Measurements from ENCODE around the gene KIF26A. TPM values are rescaled to one million over a fixed set of nuclear protein-coding genes. Genes with fewer than 3 reads are reported as not detected.

The KIF26A gene
- total and polyA plus RNA-seq, 2 donors from 2014 or later = 2.3 to 12.3 TPM

GRCh38 chr14:104099096-104100041 is 39.0 kb upstream of the KIF26A start:
- H3K36me3 ChIP-seq (ENCODE audit: control insufficient read depth in 2 of 3, insufficient read depth in 3 of 3, low read length in 3 of 3) = no peaks in the 10 kb centered on the region
- H3K4me3 ChIP-seq (ENCODE audit: low read length in 3 of 3) = no peak overlapping the region
- intact Hi-C loops (cut with DNase I) = no loop called here
- H3K4me1 ChIP-seq (ENCODE audit: control insufficient read depth in 2 of 3, insufficient read depth in 2 of 3, low read depth in 1 of 3, low read length in 3 of 3) = no peaks in the 10 kb centered on the region
- TF ChIP-seq, protein P1, sequence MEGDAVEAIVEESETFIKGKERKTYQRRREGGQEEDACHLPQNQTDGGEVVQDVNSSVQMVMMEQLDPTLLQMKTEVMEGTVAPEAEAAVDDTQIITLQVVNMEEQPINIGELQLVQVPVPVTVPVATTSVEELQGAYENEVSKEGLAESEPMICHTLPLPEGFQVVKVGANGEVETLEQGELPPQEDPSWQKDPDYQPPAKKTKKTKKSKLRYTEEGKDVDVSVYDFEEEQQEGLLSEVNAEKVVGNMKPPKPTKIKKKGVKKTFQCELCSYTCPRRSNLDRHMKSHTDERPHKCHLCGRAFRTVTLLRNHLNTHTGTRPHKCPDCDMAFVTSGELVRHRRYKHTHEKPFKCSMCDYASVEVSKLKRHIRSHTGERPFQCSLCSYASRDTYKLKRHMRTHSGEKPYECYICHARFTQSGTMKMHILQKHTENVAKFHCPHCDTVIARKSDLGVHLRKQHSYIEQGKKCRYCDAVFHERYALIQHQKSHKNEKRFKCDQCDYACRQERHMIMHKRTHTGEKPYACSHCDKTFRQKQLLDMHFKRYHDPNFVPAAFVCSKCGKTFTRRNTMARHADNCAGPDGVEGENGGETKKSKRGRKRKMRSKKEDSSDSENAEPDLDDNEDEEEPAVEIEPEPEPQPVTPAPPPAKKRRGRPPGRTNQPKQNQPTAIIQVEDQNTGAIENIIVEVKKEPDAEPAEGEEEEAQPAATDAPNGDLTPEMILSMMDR (IDR thresholded peaks at IDR 0.05; ENCODE audit: borderline replicate concordance, extremely low read depth, insufficient read depth) = no peak
- no peak overlapping the region for H3K27ac ChIP-seq (ENCODE audit: low read depth in 2 of 2, low read length in 2 of 2)
- no peaks in the 10 kb centered on the region for H3K27me3 ChIP-seq (ENCODE audit: control insufficient read depth, insufficient read depth, low read length)
- FAIRE-seq (no peak), DNase-seq (peak in 2 of 5 donors; percentile 31 to 70)
- no peak overlapping the region for H3K9ac ChIP-seq (ENCODE audit: low read length in 3 of 3)
- no peaks in the 10 kb centered on the region for H3K9me3 ChIP-seq (ENCODE audit: control insufficient read depth in 2 of 3, insufficient read depth in 1 of 3, low read length in 3 of 3)

DNA sequence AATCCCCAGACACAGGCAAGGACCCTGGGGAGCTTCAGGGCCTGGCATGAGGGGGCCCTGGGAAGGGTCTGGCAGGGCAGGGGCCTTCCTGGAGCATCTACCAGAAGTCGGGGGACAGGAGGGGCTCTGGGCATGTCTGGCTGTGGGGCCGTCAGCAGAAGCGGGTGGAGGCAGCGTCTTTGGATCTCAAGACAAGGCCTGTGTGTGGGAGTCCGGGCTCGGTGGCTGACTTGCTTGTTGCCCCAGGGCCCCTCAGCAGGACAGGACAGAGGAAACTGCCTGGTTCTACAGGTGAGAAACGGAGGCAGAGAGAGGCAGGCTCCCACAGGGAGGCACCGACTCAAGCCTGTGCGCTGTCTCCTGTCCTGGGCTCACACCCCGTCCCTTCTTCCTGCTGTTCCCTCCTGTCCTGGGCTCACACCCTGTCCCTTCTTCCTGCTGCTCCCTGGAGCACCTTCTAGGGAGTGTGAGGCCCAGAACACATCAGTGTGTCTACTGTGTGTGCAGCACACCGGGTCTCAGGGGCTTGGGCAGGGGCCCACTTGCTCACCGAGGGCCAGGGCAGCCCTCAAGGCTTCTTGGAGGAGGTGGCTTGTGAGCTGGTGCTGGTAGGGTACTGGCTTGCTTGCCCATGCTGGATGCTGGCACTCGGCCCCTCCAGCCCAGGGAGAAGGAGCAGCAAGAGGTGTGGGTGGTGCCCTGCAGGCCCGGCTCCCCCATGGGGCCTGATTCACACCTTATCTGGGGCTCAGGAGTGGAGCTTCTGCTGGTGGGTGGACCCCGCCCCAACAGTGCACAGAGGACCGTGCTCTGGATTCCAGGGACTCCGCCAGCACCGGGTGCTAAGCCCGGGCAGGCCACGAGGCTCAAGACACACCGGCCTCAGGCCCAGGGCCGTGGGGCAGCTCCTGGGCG is 38.0 kb upstream of the KIF26A start:
- no peak overlapping the region for H3K4me3 ChIP-seq (ENCODE audit: low read length in 3 of 3)
- H3K27ac ChIP-seq (ENCODE audit: low read depth in 2 of 2, low read length in 2 of 2) = no peak overlapping the region
- no peaks in the 10 kb centered on the region for H3K27me3 ChIP-seq (ENCODE audit: control insufficient read depth, insufficient read depth, low read length)
- no peak for FAIRE-seq
- TF ChIP-seq, protein P1 (IDR thresholded peaks at IDR 0.05; ENCODE audit: borderline replicate concordance, extremely low read depth, insufficient read depth) = no peak
- intact Hi-C loops (cut with DNase I) = no loop called here
- H3K36me3 ChIP-seq (ENCODE audit: control insufficient read depth in 2 of 3, insufficient read depth in 3 of 3, low read length in 3 of 3) = no peaks in the 10 kb centered on the region
- DNase-seq = peak in 2 of 5 donors; percentile 31 to 65
- H3K9ac ChIP-seq (ENCODE audit: low read length in 3 of 3) = no peak overlapping the region
- H3K4me1 ChIP-seq (ENCODE audit: control insufficient read depth in 2 of 3, insufficient read depth in 2 of 3, low read depth in 1 of 3, low read length in 3 of 3) = no peaks in the 10 kb centered on the region
- no peaks in the 10 kb centered on the region for H3K9me3 ChIP-seq (ENCODE audit: control insufficient read depth in 2 of 3, insufficient read depth in 1 of 3, low read length in 3 of 3)

DNA sequence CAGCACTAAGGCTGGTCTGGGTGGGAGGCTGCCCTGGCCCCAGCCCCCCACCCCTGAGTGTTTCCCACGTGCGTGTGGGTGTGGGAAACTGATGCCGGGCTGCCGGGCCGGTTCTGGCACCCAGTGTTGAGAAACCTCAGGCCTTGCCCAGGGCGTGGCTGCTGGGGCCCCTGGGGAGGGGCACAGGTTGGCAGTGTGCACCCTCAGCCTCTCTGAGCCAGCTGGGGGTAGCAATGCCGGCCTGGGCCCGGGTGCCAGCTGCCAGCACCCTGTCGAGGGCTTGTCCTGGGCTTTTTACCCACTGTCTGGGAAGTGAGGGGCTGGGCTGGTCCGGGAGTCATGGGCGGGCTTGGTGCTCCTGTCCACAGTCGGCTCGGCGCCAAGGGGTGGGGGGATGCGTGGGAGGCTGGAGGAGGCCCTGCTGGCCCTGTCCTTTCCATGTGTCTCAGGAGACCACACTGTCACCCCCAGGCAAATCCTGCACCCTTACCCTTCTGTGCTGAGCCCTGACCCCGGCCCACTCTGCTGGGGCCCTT is 37.2 kb upstream of the KIF26A start:
- H3K4me3 ChIP-seq (ENCODE audit: low read length in 3 of 3) = no peak overlapping the region
- intact Hi-C loops (cut with DNase I) = no loop called here
- no peak overlapping the region for H3K9ac ChIP-seq (ENCODE audit: low read length in 3 of 3)
- no peaks in the 10 kb centered on the region for H3K27me3 ChIP-seq (ENCODE audit: control insufficient read depth, insufficient read depth, low read length)
- H3K36me3 ChIP-seq (ENCODE audit: control insufficient read depth in 2 of 3, insufficient read depth in 3 of 3, low read length in 3 of 3) = no peaks in the 10 kb centered on the region
- peak in 2 of 5 donors; percentile 45 to 66 for DNase-seq
- no peak for FAIRE-seq
- H3K27ac ChIP-seq (ENCODE audit: low read depth in 2 of 2, low read length in 2 of 2) = no peak overlapping the region
- TF ChIP-seq, protein P1 (IDR thresholded peaks at IDR 0.05; ENCODE audit: borderline replicate concordance, extremely low read depth, insufficient read depth) = no peak
- no peaks in the 10 kb centered on the region for H3K9me3 ChIP-seq (ENCODE audit: control insufficient read depth in 2 of 3, insufficient read depth in 1 of 3, low read length in 3 of 3)
- H3K4me1 ChIP-seq (ENCODE audit: control insufficient read depth in 2 of 3, insufficient read depth in 2 of 3, low read depth in 1 of 3, low read length in 3 of 3) = no peaks in the 10 kb centered on the region
